SK-N-SH (cell line): ENCODE data around the gene AUTS2. TPM values are rescaled to one million over a fixed set of nuclear protein-coding genes. Genes with fewer than 3 reads are reported as not detected.
A peak's percentile ranks its signal among the peaks of the same experiment; 100 is the strongest.

Experiments used
- CTCF ChIA-PET: fragments of 300-600, 350-600 bp; formaldehyde crosslinking; extraction: SDS; loops from one replicate; lab custom pipeline; 2021; lab: Yijun Ruan, JAX
- POLR2A ChIA-PET: fragments of 350-600 bp; sonication (Branson Sonifier 250); formaldehyde crosslinking; extraction: SDS; loops from one replicate; lab custom pipeline; 2020; ENCODE audit warnings: antibody characterized with exemption, inconsistent platforms; lab: Yijun Ruan, JAX
- DNase-seq: peaks from one replicate; pipeline ENCODE4 v3.0.0; 2012
- H2AFZ ChIP-seq: fragments of 200-600 bp; sonication (generic); 2 replicates; pipeline ENCODE4 v1.8.1; 2016; ENCODE audit warnings: antibody characterized with exemption, mild to moderate bottlenecking, low read depth
- H3F3A ChIP-seq: fragments of 200-600 bp; sonication (generic); replicated peaks from 2 replicates; pipeline ENCODE3; 2016; ENCODE audit warnings: antibody characterized with exemption, mild to moderate bottlenecking; ENCODE audit not compliant: insufficient read depth
- H3K27ac ChIP-seq, 2 experiments: fragments of 200-500 bp in 1 of 2; fragments of 200-600 bp in 1 of 2; sonication (Bioruptor generic) in 1 of 2; sonication (generic), shearing (Covaris generic) in 1 of 2; 2 replicates each; pipeline versions ENCODE4 v1.5.1 to v1.6.1; 2014 to 2016; ENCODE audit warnings: low read depth in 2 of 2, inconsistent platforms in 1 of 2, low read length in 1 of 2, mild to moderate bottlenecking in 1 of 2, mixed read lengths in 1 of 2
- H3K27me3 ChIP-seq: fragments of 200-600 bp; sonication (generic), shearing (Covaris generic); 2 replicates; pipeline ENCODE4 v1.6.1; 2016; ENCODE audit warnings: mixed run types; ENCODE audit not compliant: insufficient read depth
- H3K36me3 ChIP-seq, 2 experiments: fragments of 200-500 bp in 1 of 2; fragments of 200-600 bp in 1 of 2; sonication (Bioruptor generic) in 1 of 2; sonication (generic) in 1 of 2; replicated peaks in 1 of 2; 2 replicates each; pipeline versions ENCODE3 to v1.5.1; 2014 to 2016; ENCODE audit warnings: low read length in 1 of 2, mild to moderate bottlenecking in 1 of 2; ENCODE audit not compliant: insufficient read depth in 2 of 2, control insufficient read depth in 1 of 2
- H3K4me1 ChIP-seq, 2 experiments: fragments of 200-500 bp in 1 of 2; fragments of 200-600 bp in 1 of 2; sonication (Bioruptor generic) in 1 of 2; sonication (generic), shearing (Covaris generic) in 1 of 2; 2 replicates each; pipeline versions ENCODE4 v1.5.1 to v1.6.1; 2014 to 2016; ENCODE audit warnings: low read depth in 1 of 2, low read length in 1 of 2, mixed run types in 1 of 2; ENCODE audit not compliant: insufficient read depth in 2 of 2, control insufficient read depth in 1 of 2
- H3K4me2 ChIP-seq: fragments of 200-600 bp; sonication (generic), shearing (Covaris generic); 2 replicates; pipeline ENCODE4 v1.6.1; 2017; ENCODE audit warnings: mixed run types
- H3K4me3 ChIP-seq, 2 experiments: fragments of 200-500 bp in 1 of 2; fragments of 200-600 bp in 1 of 2; sonication (Bioruptor generic) in 1 of 2; sonication (generic), shearing (Covaris generic) in 1 of 2; 2 replicates each; pipeline versions ENCODE4 v1.5.1 to v1.8.1; 2014 to 2016; ENCODE audit warnings: low read depth in 2 of 2, inconsistent platforms in 1 of 2, low read length in 1 of 2, mild to moderate bottlenecking in 1 of 2, mixed read lengths in 1 of 2, moderate library complexity in 1 of 2
- H3K79me2 ChIP-seq: fragments of 200-600 bp; sonication (generic); 2 replicates; pipeline ENCODE4 v1.8.1; 2017; ENCODE audit warnings: mild to moderate bottlenecking; ENCODE audit not compliant: insufficient read depth
- H3K9ac ChIP-seq: fragments of 200-600 bp; sonication (generic); 2 replicates; pipeline ENCODE4 v1.6.1; 2017; ENCODE audit warnings: mixed run types
- H3K9me2 ChIP-seq: fragments of 200-600 bp; sonication (generic); 2 replicates; pipeline ENCODE4 v1.6.1; 2017; ENCODE audit warnings: mixed run types
- H3K9me3 ChIP-seq: fragments of 200-600 bp; sonication (generic); 2 replicates; pipeline ENCODE4 v1.6.1; 2017; ENCODE audit warnings: mixed run types, mild to moderate bottlenecking, moderate library complexity
- H4K20me1 ChIP-seq: fragments of 200-600 bp; sonication (generic); 2 replicates; pipeline ENCODE4 v1.6.1; 2017; ENCODE audit warnings: mild to moderate bottlenecking, mixed run types; ENCODE audit not compliant: insufficient read depth
- EP300 ChIP-seq, 2 experiments: IDR thresholded peaks; 2 replicates each; pipeline versions ENCODE4 v1.4.0 to v1.6.1; 2012; ENCODE audit warnings: borderline replicate concordance in 1 of 2, low read depth in 1 of 2, low read length in 1 of 2
- EZH2phosphoT487 ChIP-seq: fragments of 200-600 bp; sonication (generic); IDR thresholded peaks from 2 replicates; pipeline ENCODE4 v1.6.1; 2017; ENCODE audit warnings: low read depth, mixed run types, mild to moderate bottlenecking, antibody characterized with exemption, moderate library complexity, borderline replicate concordance
- FOSL2 ChIP-seq: IDR thresholded peaks from 2 replicates; pipeline ENCODE4 v1.4.0; 2012; ENCODE audit warnings: low read depth, mild to moderate bottlenecking, moderate library complexity, borderline replicate concordance
- FOXJ3 ChIP-seq: sonication (generic); formaldehyde crosslinking; IDR thresholded peaks from 2 replicates; pipeline ENCODE4 v1.5.1; 2020; ENCODE audit warnings: mild to moderate bottlenecking, missing genetic modification reagents
- GABPA ChIP-seq: IDR thresholded peaks from 2 replicates; pipeline ENCODE4 v1.4.0; 2012; ENCODE audit warnings: low read depth, mild to moderate bottlenecking
- GATA2 ChIP-seq: sonication (generic); formaldehyde crosslinking; IDR thresholded peaks from 2 replicates; pipeline ENCODE4 v1.5.0; 2020; ENCODE audit warnings: mild to moderate bottlenecking, missing genetic modification reagents
- MEF2A ChIP-seq: IDR thresholded peaks from 2 replicates; pipeline ENCODE4 v1.4.0; 2012; ENCODE audit warnings: low read depth, borderline replicate concordance
- NFIC ChIP-seq: IDR thresholded peaks from 2 replicates; pipeline ENCODE4 v1.4.0; 2012; ENCODE audit warnings: borderline replicate concordance
- NRF1 ChIP-seq: IDR thresholded peaks from 2 replicates; pipeline ENCODE4 v1.6.1; 2012; ENCODE audit warnings: low read depth, mild to moderate bottlenecking, low read length
- RAD21 ChIP-seq: IDR thresholded peaks from 2 replicates; pipeline ENCODE4 v1.6.1; 2012; ENCODE audit warnings: mild to moderate bottlenecking, low read length
- RFX5 ChIP-seq: IDR thresholded peaks from 2 replicates; pipeline ENCODE4 v1.6.1; 2012; ENCODE audit warnings: mild to moderate bottlenecking, improper control_type of control experiment, low read length
- SMC3 ChIP-seq: IDR thresholded peaks from 2 replicates; pipeline ENCODE4 v1.6.1; 2012; ENCODE audit warnings: low read depth, low read length, improper control_type of control experiment
- TCF12 ChIP-seq: IDR thresholded peaks from 2 replicates; pipeline ENCODE4 v1.4.0; 2012
- WGBS: methylation state at CpG from one replicate; pipeline ENCODE4 v1.1.6; 2017; ENCODE audit warnings: low lambda C conversion rate; 5-methylcytosine and 5-hydroxymethylcytosine counted together
- polyA plus RNA-seq, 3 experiments: library from polyadenylated mRNA; depleted of rRNA; stranded (reverse); fragments of >200 nt; gene quantifications; 2 replicates each; pipeline ENCODE4 v1.2.3, GENCODE V29; 2012

The AUTS2 gene
- polyA plus RNA-seq, 1 of the 3 experiments (the other 2 are of a cell fraction): 15.6 TPM

DNA sequence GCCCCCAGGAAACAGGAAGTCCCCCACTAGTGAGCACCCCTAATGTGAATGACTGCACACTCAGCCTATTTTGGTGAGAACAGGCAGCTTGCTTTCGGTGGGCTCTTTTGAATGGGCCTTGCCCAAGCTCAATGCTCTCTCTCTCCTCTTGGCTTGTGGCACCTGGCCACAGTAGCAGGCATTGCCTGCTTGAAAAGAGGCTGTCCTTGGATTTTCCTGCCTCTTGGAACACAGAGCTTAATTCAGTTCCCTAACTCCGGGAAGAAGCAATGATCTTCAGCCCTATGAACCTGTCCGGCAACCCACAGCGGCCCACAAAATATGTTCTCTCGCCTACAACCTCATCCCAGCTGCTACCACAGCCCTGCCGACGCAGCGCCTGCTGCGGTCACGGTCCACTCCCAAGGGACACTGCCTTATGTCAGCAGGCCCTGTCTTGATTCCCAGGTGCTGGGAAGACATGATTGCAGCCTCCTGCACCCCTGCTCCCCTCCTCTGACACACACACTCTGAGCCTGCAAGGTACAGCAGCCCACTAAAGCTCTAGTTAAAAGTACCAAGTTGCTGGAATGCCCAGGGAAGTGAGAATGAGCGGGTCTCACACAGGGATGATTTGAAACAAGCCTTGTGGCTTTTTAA, 818.2 kb downstream of the AUTS2 start (continued):
- no peak for TF ChIP-seq NRF1

DNA sequence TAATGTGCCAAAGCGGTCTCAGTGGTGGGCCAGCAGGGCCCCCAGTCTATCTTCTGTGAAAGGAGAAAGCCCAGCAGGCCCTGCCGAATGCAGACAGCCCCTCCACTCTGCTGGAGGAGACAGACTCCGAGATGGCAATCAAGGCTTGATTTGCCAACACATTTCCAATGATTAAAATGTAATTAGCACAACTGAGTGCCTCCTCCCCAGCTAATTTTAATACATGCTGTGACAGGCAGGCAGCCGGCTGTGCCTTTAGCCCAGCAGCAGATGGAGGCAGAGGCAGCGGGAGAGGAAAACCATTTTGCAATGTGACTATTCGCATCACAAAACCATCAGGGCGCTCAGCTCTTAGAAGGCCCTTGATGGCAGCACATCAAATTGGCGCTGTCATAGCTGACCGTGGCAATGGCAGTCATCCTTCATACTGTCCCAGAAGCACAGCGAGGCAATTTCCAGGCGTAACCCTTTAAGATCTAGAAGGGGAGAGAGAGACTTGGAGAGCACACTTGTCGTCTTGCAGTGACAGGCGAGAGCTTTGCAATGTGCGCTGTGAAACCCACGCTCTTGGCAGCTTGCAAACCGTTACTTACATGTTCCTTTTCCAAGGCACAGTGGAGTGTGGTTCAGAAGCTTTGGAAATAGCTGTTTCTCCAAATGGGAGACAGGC, 818.8 kb downstream of the AUTS2 start:
- H3K4me2 ChIP-seq: no peak overlapping the region
- ChIA-PET POLR2A (interaction anchor here (0.6 kb wide), 1 partner anchor 55 kb away, joined by 3 read pairs; no protein-coding TSS in a partner anchor), CTCF (interaction anchor here (0.6 to 2.7 kb wide), 16 partner anchors 11 to 281 kb away, joined by 3 to 15 read pairs (median 4); no protein-coding TSS in a partner anchor)
- H4K20me1 ChIP-seq: no peaks in the 10 kb centered on the region
- no peak overlapping the region for H3K4me3 ChIP-seq
- H2AFZ ChIP-seq: no peak overlapping the region
- WGBS: 84% methylated on average over 16 of the region's 16 CpGs
- no peaks in the 10 kb centered on the region for H3K9me3 ChIP-seq
- H3K9me2 ChIP-seq: no peaks in the 10 kb centered on the region
- peak overlapping the region in 1 of 2 experiments; percentile 51; a peak in 2 of 4 replicates for H3K27ac ChIP-seq
- DNase-seq: peak; percentile 41
- H3K79me2 ChIP-seq: no peaks in the 10 kb centered on the region
- no peak overlapping the region for H3K9ac ChIP-seq
- TF ChIP-seq EP300 (IDR thresholded peaks at IDR 0.05; ENCODE audit: borderline replicate concordance in 1 of 2, low read depth in 1 of 2, low read length in 1 of 2): no peak
- no peak for TF ChIP-seq FOSL2
- peak; percentile 54 for TF ChIP-seq RAD21
- TF ChIP-seq GABPA: no peak
- TF ChIP-seq SMC3: peak; percentile 22; the same call in 1 of the 2 replicates
- TF ChIP-seq TCF12: no peak
- no peak for TF ChIP-seq NFIC
- TF ChIP-seq RFX5: no peak
- no peak for TF ChIP-seq MEF2A
- no peak for TF ChIP-seq FOXJ3 (CRISPR knock-in tag)
- TF ChIP-seq, all 33 proteins: peak for 2
- Histone ChIP-seq H3F3A (no peaks in the 10 kb centered on the region), H3K27me3 (no peaks in the 10 kb centered on the region), H3K36me3 (no peaks in the 10 kb centered on the region), H3K4me1 (peaks cover 0 to 31% of the 10 kb centered on the region in 2 experiments; a peak in 2 of 4 replicates)

- DNase-seq: peak; percentile 57
- Histone ChIP-seq H3K79me2 (no peaks in the 10 kb centered on the region), H2AFZ (no peak overlapping the region), H3K27me3 (no peaks in the 10 kb centered on the region), H4K20me1 (no peaks in the 10 kb centered on the region), H3K4me3 (no peak overlapping the region), H3K4me2 (no peak overlapping the region), H3F3A (no peaks in the 10 kb centered on the region), H3K9ac (no peak overlapping the region), H3K9me3 (no peaks in the 10 kb centered on the region)
- POLR2A ChIA-PET: no interaction called here
- 85% methylated on average over 8 of the region's 8 CpGs for WGBS
- no peak for TF ChIP-seq EZH2phosphoT487
- TF ChIP-seq GATA2 (CRISPR knock-in tag): peak; percentile 36
- TF ChIP-seq, all 33 proteins: peak for 1
- H3K27ac ChIP-seq: peak overlapping the region in 1 of 2 experiments; percentile 53; a peak in 1 of 4 replicates
- CTCF ChIA-PET: interaction anchor here (0.8 to 1.8 kb wide), 4 partner anchors 15 to 119 kb away, joined by 3 to 5 read pairs (median 4); no protein-coding TSS in a partner anchor
- no peaks in the 10 kb centered on the region for H3K36me3 ChIP-seq
- H3K9me2 ChIP-seq: no peaks in the 10 kb centered on the region
- H3K4me1 ChIP-seq: peaks cover 0 to 31% of the 10 kb centered on the region in 2 experiments; a peak in 2 of 4 replicates
These were observed 821.5 kb downstream of the AUTS2 start for GRCh38 chr7:70419526-70420380.
